CD4-positive, alpha-beta T cell treated with Interleukin-17A for 4 hours (primary cell): ENCODE results near the gene SAMM50.

ENCODE experiments used
- DNase-seq: peaks from one replicate; pipeline ENCODE4 v3.0.0-alpha.2; 2020; ENCODE audit warnings: mixed read lengths

The SAMM50 gene

DNA sequence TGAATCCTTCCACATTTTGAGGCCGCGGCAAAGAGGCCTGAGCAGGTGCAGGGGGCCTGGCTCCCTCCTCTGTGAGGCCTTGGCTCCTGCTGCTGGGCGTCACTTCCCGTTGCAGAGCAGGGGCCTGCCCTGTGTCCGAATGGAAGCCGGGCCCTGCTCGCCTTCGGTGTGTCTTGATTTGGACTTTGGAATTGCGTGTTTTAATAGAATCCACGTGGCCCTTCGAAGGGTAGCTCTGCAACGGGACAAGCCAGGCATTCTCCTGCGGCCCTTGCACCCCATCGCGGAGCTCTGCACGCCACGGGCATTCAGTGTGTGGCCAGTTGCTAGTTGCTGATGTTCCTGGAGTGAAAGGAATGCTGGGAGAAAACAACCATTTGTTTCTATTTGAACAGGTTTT is 25.8 kb downstream of the SAMM50 start:
- DNase-seq: no peak

DNA sequence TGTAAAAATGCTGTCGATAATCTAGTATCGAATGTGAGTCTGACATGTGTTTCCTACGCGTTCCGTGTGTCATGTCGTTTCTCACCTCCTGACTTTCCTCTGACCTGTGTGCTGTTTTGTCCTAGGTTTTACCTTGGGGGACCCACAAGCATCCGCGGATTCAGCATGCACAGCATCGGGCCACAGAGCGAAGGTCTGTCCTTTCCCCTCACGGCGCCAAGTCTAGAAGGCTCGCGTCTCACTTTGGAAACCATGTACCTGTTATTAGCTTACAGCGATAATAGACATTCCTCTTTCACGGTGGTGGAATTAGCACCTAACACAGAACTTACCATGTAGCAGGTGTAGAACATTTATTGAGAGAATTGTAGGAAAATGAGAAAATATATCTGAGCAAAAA is 28.6 kb downstream of the SAMM50 start:
- no peak for DNase-seq

DNA sequence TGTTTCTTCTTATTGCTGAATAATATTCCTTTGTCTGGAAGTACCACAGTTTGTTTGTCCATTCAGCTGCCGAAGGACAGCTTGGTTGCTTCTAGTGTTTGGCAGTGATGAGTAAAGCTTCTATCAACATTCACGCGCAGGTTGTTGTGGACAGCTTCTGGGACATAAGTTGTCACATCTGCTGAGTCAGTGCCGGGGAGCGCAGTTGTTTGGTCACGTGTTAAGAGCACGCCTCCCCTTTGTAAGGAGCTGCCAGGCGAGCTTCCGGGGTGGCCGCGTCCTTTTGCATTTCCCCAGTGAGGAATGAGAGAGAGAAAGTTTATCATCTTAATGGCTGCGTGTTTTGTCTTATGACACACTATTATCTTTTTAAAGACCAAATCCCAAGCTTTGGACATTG is 30.3 kb downstream of the SAMM50 start:
- DNase-seq: no peak

DNA sequence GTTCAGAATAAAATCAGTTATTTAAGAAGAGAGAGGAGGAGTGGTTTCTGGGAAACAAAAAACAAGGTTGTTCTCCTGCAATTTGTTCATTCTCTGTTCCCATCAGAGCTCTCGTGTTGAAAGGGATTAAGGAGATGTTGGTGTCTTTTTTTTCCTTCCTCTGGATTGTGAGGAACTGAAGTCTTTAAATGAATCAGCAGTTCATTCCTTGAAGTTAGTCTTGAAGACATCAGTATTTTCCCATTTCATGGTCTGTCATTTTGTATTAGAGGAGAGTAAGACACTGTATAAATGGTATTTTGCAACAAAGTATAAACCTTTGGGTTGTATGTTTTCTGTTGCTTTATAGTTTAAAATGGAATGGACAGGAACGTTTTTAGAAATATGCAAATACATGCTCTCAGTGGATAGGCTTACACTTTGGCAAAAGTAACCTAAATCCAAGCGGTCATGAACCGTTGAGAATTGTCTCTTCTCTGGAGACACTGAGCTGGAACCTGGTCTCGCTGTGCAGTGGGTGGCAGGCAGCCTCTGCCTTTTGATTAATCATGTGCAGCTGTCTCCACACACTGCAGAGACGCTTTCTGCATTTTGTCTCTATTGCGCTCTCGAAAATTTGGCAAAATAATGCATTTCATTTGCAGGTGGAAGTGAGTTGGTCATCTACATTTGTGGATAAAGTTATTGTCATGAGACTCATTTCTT is 33.0 kb downstream of the SAMM50 start:
- DNase-seq: no peak

DNA sequence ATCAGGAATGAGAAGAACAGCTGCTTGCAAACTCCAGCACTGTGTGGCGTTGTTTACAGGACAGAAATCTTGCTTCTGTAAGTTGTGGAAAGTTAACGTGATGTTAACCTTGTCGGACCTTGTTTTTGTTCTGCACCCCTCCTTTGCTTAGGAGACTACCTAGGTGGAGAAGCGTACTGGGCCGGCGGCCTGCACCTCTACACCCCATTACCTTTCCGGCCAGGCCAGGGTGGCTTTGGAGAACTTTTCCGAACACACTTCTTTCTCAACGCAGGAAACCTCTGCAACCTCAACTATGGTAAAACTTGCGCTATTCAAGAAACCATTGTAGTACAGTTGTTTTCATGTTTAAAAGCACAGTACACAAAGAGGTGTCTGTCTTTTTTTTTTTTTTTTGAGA is 33.7 kb downstream of the SAMM50 start:
- no peak for DNase-seq

DNA sequence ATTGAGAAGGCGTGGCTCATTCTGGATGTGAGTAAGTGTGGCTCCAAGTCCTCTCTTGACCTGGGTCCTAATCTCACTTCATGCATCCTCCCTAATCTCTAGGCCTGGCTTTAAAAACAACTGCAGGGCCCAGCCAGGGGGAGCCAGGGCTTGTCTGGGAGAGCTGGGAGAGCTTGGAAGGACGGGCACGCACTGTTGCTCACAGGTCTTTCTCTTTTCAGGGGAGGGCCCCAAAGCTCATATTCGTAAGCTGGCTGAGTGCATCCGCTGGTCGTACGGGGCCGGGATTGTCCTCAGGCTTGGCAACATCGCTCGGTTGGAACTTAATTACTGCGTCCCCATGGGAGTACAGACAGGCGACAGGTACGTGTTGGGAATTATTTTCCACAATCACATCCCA is 34.8 kb downstream of the SAMM50 start:
- no peak for DNase-seq

DNA sequence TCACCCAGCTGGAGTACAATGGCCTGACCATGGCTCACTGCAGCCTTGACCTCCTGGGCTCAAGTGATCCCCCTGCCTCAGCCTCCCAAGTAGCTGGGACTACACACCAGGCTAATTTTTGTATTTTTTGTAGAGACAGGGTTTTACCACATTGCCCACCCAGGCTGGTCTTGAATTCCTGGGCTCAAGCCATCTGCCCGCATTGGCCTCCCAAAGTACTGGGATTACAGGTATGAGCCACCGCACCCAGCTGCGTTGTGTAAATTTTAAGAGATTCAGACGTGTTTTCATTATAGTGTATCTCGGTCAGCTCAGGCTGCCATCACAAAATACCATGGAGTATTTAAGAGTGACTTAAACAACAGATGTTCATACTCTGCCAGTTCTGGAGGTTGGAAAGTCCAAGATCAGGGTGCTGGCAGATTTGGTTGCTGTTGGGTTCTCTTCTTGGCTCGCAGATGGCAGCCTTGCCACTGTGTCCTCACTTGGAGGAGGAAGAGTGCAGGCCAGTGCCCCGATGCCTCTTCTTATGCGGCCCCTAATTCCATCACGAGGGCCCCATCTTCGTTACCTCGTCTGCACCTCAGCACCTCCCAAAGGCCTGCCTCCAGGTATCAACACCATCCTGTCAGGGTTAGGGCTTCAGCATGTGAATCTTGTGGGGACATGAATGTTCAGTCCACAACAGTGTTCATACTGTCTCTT is 36.2 kb downstream of the SAMM50 start:
- DNase-seq: no peak

DNA sequence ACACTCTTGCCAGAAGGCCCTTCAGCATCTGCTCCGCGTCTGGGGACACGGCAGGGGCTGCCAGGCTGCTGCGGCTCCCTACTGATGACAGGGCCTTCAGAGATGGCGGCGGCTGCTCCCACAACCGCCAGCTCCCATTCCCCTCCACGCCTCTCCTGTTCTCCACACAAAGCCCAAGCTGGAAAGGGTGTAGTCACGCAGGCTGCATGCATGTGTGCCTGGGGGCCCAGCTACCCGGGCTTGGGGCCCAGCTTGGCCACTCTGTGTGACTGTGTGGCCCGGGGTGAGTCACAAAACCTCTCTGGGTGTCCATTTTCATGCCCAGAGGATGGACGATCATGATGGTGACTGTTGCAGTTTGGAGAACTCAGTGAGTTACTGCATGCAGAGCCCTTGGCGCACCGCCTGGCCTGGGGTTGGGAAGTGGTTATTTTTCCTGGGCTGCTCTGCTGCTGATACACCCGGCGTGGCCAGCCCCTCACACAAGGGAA is 37.1 kb downstream of the SAMM50 start:
- no peak for DNase-seq

DNA sequence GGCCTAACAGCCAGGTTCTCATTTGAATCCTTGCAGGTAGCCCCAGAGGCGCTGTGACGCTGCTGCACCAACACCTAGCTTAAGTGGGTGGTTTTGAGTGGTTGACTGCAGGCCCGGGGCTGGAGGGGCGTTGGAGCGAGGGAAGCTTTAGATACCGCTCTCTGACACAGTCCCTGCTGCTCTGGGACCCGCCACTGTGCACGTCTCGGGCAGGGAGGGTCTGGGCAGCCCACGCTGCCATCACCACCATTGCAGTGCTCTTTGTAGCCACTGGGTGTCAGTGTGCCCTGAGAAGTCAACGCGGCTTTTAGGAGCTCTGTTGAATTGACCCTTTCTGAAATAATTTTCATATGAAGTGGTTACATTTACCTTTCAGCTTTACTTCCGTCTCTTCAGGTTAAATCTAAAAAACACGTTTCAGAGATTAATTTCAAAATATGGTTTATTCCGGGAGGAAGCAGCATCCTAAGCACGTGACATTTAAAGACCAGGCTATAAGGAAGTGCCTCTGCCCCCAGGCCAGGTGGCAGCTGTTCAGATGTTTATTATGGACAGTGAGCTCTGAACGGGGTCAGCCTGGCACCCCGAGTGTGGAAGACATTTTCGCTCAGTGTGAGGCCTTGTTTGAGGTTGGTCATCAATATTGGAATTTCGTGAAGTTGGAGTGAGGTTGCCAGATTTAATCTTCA is 38.0 kb downstream of the SAMM50 start:
- DNase-seq: peak; percentile 69

DNA sequence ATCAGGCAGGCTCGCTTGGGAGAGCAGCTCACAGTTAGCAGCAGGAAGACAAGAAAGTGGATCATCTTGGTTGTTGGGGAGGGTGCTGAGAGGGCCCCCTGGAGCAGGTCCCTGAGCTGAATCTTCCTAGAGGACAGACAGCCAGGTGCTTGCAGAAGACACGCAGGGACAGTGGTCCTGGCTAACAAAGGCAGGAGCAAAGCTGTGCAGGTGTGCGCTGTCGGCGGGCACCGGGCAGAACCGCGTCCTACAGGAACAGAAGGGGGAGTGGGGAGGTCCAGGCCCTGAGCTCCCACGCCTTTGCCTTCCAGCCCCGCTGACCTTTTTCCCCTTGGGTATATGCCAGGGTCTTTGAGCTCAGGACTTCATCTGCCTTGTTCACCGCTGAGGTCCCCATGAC is 38.8 kb downstream of the SAMM50 start:
- no peak for DNase-seq

DNA sequence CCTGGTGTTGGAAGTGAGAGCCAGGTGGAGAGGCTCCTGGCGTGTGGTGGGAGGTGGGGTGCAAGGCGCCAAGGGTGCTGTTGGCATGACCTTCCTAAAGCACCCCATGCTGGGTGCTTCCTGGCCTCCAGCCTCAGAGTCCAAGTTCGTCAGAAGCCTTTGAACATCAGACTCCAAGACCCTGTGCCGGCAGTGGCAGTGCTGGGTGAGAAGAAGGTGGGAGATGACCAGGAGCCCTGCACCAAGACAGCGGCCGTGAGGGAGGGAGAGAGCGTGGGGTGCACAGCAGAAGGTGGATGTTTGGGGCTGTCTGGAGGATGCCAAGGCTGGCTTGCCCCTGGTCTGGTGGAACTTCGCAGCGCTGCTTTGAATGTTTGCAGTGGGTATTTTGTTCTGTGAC is 39.2 kb downstream of the SAMM50 start:
- no peak for DNase-seq

DNA sequence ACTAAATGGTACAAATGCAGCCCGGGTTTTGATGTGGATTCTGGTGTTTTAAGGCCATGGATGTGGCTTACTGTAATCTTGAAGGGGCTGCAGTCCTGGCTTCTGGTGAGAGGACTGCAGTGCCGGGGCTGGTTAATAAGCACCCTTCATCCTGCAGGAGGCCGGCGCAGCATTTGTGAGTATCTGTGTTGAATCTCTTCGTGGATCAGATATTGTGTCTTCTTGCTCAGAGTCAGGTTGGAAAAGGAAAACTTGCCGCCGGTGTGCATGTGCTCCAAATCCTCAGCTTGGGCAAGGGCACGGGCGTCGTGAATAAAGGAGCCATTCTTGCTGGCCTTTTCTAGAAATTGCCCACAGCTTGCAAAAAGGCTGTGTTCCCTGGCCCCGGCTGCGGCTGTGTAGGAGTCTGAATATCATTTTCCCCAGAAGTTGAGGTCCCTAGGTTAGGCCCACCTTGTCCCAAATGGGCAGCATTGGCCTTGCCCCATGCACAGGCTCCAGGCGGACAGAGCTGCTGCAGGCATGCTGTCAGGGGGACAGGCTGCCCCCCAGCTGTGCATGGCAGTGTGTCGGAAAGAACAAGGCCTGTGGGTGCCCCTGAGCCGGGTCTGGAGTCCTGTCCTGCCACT is 39.9 kb downstream of the SAMM50 start:
- DNase-seq: no peak

DNA sequence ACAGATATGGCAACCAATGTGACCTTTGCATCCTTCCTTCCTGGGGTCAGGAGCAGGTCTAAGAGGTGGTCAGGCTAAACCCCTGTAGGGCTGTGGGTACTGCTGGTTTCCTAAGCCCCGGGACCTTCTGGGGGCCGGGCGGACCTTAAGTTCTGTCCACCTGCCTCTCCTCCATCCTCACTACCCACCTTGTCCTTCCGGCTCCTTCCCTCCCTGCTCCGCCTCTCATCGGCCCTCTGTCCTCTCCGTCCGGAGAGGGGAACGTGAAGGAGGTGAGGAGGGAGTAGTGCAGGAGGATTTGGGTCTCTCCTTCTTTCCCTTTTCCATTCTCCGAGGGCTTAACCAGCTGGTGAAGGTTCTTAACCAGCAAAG is 40.5 kb downstream of the SAMM50 start:
- no peak for DNase-seq

DNA sequence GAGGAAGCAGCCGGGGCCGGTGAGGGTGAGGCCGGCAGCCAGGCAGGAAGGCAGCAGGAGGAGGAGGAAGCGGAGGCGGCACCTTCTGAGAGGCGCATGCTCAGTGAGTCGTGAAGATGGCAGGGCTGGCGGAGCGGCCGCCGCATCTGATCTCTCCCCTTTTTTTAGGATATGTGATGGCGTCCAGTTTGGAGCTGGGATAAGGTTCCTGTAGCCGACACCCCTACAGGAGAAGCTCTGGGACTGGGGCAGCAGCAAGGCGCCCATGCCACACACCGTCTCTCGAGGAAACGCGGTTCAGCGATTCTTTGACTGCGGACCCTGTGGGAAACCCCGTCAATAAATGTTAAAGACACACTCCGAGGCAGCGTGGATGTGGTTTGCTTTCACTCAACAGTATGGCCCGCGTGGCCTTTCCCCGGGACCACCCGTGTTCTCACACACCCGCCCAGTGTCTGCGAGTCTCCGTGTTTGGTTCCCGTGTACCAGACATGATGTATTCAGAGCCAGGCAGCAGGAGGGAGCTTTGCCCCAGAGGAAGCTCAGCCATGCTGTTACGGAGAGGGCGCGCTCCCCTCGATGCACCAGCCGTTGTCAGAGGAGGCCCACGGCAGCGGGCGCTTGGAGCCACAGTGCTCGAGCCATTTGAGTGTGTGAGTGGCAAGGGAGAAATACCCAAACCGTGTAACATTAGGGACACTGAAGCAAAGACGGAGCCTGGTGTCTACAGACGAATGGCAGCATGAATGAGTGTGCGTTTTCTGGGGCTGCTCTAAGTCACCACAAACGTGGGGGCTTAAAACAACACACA is 41.1 kb downstream of the SAMM50 start:
- peak; percentile 81 for DNase-seq

DNA sequence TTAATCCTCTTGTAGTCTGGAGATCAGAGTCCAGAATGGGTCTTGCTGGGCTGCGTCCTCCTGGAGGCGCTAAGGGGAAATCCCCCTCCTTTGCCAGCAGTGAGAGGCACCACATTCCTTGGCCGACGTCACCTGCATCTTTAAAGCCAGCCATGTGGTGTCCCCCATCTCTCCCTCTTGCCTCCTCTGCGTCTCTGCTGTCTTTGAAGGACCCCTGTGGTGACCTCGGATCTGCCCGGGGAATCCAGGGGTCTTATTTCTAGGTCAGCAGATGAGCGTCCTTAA is 41.7 kb downstream of the SAMM50 start:
- DNase-seq: no peak

DNA sequence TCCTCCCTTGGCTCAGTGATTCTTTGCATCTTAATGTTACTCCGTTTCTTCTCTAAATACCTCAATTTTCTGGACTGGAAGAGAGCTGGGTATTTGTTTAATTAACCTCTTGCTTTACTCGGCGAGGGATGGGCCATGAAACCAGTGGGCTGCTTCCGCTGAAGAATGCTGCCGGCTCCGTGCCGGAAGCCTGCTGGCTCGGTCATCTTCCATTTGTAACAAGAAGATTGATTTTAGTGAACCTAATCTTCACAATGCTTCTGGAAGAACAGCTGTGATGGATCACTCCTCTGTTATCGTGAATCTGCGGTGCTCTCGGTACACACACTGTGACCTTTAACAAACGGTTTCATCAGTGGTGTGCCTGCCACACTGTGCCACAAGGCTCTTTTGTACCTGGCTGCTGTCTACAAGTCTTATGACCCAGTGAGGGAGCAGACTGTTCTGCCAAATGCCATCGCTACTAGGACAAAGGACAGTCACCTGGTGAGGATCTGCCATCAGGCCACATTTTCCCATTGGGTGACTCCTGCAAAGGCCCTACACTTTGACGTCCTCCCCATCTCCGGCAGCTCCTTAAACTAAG is 43.5 kb downstream of the SAMM50 start:
- DNase-seq: no peak

DNA sequence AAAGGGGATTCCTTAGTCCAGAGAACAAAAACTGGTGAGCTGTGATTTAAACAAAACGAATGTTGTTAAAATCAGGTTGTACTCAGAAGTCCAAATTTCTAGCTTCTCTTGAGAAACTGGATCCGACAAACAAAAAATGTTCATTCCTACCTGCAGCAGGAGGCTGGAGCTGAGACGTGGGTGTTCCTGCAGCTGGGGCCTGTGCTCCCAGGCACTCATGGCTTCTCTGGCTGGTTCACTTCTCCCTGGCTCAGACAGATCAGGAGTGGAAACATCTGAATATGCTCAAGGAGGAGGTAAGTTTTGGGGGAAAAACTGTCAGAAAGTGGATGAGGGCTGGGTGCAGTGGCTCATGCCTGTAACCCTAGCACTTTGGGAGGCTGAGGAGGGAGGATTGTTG is 44.1 kb downstream of the SAMM50 start:
- no peak for DNase-seq

DNA sequence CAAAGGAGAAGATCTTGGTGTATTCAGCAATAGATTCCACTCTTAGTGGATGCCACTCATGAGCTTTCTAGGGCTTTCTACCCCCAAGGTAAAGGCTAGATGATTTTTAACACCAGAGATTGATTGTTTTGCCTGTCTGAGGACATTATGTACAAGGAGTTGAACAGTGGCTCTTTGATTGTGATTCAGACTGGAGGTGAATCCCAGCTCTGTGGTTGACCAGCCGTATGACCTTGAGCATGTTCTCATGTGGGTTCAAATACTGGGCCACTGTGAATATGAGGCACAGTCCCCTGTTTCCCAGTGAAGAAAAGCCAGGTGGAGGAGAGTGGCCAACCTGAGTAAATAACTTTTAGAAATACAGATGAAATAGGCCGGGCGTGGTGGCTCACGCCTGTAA is 44.9 kb downstream of the SAMM50 start:
- no peak for DNase-seq

DNA sequence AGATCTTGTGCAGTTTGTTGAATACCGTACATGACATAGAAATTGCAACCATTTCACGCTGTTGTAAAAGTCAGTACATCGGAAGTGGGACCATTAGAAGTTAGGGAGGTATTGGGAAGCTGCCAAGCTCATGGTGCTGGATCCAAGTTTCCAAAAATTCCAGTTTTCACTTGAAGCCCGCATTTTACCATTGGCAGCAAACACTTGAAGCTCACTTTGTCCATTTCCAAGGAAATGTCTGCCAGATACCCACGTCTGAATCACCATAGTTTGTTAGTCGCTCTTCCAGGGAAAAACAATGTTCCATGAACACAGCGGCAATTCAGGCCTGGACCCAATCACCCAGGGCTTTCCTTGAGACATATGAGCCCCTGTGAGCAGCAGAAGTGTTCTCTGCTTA is 46.3 kb downstream of the SAMM50 start:
- DNase-seq: no peak

DNA sequence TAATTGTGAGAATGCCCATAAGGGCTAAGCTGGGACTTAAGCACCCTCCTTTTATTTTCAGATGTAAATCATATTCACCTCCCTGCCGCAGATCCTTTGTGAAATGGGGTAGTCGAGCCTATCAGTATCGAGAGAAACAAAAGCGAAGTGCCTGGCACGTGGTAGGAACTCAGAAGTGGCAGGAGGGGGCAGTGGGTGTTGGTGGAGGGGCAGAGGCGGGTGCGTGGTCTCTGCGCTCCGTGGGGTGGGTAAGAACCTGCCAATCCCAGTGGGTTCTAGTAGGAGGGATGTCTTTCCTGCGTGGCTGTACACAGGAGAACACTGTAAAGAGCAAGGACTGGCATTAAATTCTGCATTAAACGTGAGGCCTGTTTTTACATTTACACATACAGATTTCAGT is 47.1 kb downstream of the SAMM50 start:
- no peak for DNase-seq

DNA sequence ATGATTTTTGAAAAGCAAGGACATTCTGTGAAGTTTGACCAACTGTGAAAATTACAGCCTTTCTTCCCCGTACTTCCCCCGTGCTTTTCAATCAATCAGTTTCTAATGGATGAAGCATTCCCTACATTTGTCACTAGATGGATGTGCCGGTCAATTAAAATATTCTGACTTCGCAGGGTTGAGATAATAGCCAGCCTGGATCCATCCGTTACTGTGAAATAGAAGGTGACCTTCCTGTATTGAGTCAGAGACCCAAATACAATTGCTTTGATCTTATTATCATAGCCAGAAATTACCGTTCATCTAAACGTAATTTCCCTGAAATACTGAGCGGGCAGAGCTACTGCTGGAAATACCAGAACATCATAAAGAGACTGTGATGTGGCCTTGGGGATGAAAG is 47.8 kb downstream of the SAMM50 start:
- DNase-seq: no peak

DNA sequence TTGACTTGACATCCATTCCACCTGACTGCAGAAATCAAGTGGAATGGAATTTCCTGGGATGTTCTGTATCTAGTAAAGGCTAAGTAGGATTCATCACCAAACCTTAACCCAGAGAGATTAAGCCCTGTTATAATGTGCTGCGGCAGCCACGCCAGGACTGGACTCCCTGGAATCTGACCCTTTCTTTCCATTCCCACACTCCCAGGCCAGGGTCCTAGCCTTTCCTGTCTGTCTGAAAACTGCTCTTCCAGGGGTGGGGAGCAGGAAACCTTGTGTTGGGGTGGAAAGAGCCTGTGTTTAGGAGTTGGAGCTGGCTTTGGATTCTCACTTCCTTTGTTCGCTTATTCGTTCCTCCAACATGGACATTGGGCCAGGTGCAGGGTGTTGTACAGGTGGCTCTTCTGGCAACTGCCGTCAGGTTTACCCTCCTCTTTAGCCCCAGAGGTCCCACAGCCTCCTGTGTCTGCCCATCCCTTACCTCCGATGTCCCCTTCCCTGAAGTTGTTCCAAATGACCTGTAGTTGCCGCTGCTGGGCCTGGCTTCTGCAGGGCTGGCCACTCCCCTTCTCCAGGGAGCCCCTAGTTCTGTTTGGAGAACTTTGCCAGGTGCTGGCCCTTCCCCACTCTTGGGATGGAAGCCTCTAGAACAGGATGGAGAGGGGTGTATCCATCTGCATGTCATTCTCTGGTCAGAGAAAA is 48.3 kb downstream of the SAMM50 start:
- no peak for DNase-seq
